T-cell (primary cell): ENCODE results near the gene MSLN. TPM values are rescaled to one million over a fixed set of nuclear protein-coding genes. Genes with fewer than 3 reads are reported as not detected.

Source experiments
- ATAC-seq, 4 experiments: fragments of 200-7000 bp in 3 of 4; fragments of 150-1000 bp in 1 of 4; cut with Tn5 transposase; replicated peaks in 1 of 4; 1 replicate in 3 of 4; 2 replicates in 1 of 4; pipeline ENCODE4 v1.10.0; 2021; ENCODE audit warnings: moderate library complexity in 3 of 4, mild to moderate bottlenecking in 2 of 4, moderate number of reproducible peaks in 1 of 4
- CTCF ChIA-PET, 2 donors: fragments of 300-600 bp; sonication (Branson Sonifier 250); formaldehyde crosslinking; loops; one replicate each; lab custom pipeline; 2022; ENCODE audit warnings: antibody characterized with exemption in 2 of 2; lab: Charles Lee
- POLR2A ChIA-PET, 2 donors: fragments of 300-600 bp; sonication (Branson Sonifier 250); formaldehyde crosslinking; loops; one replicate each; lab custom pipeline; 2022; ENCODE audit warnings: antibody characterized with exemption in 2 of 2; lab: Charles Lee
- DNase-seq, 35 experiments: peaks; one replicate each; pipeline versions ENCODE4 v3.0.0 to v3.0.0-alpha.2; 2013 to 2023
- H3K27ac ChIP-seq: one replicate; pipeline ENCODE4 v1.5.1; 2013; ENCODE audit warnings: low read length
- H3K27me3 ChIP-seq, 2 experiments: replicated peaks in 1 of 2; 1 replicate in 1 of 2; 2 replicates in 1 of 2; pipeline versions ENCODE4 v1.6.1 to v1.7.0; 2013; ENCODE audit warnings: low read length in 1 of 2, mixed read lengths in 1 of 2; ENCODE audit not compliant: control insufficient read depth in 2 of 2, insufficient read depth in 2 of 2; ENCODE audit errors: extremely low read depth in 1 of 2
- H3K36me3 ChIP-seq, 2 donors: 1 replicate in 1 of 2; 2 replicates in 1 of 2; pipeline versions ENCODE4 v1.6.1 to v1.7.0; 2013; ENCODE audit warnings: low read length in 1 of 2; ENCODE audit not compliant: control insufficient read depth in 2 of 2, insufficient read depth in 1 of 2; ENCODE audit errors: extremely low read depth in 1 of 2
- H3K4me1 ChIP-seq, 2 experiments: 1 replicate in 1 of 2; 2 replicates in 1 of 2; pipeline versions ENCODE4 v1.6.1 to v1.7.0; 2013; ENCODE audit warnings: low read length in 2 of 2, mixed read lengths in 1 of 2; ENCODE audit not compliant: insufficient read depth in 2 of 2, control insufficient read depth in 1 of 2; ENCODE audit errors: extremely low read depth in 1 of 2
- H3K4me3 ChIP-seq, 2 donors: 1 replicate in 1 of 2; 2 replicates in 1 of 2; pipeline versions ENCODE4 v1.5.1 to v1.7.0; 2013; ENCODE audit warnings: mild to moderate bottlenecking in 2 of 2, low read length in 1 of 2, moderate library complexity in 1 of 2; ENCODE audit not compliant: control insufficient read depth in 1 of 2; ENCODE audit errors: extremely low read depth in 1 of 2
- H3K9me3 ChIP-seq: 2 replicates; pipeline ENCODE4 v1.7.0; 2013
- H3K27ac Mint-ChIP-seq, 2 donors: one replicate each; pipeline ENCODE4 v1.8.0; 2020 to 2021; ENCODE audit warnings: mild to moderate bottlenecking in 2 of 2, mixed read lengths in 2 of 2
- H3K27me3 Mint-ChIP-seq, 2 donors: one replicate each; pipeline ENCODE4 v1.8.0; 2021 to 2022; ENCODE audit warnings: mixed read lengths in 2 of 2
- H3K36me3 Mint-ChIP-seq: one replicate; pipeline ENCODE4 v1.8.0; 2021; ENCODE audit warnings: mixed read lengths
- H3K4me1 Mint-ChIP-seq, 3 donors: one replicate each; pipeline ENCODE4 v1.8.0; 2020 to 2022; ENCODE audit warnings: mixed read lengths in 3 of 3, mild to moderate bottlenecking in 1 of 3
- H3K4me3 Mint-ChIP-seq, 3 donors: one replicate each; pipeline ENCODE4 v1.8.0; 2020 to 2022; ENCODE audit warnings: mild to moderate bottlenecking in 3 of 3, mixed read lengths in 3 of 3, moderate library complexity in 3 of 3
- H3K9me3 Mint-ChIP-seq, 3 donors: one replicate each; pipeline ENCODE4 v1.8.0; 2020 to 2022; ENCODE audit warnings: mixed read lengths in 3 of 3
- WGBS: methylation state at CpG from one replicate; pipeline ENCODE4 v1.1.5; 2013; ENCODE audit warnings: missing lambda C conversion rate; ENCODE audit not compliant: insufficient coverage; 5-methylcytosine and 5-hydroxymethylcytosine counted together
- total RNA-seq, 35 experiments: library from RNA in 6 of 35; stranded (reverse) in 6 of 35; fragments of 120-200 nt in 1 of 35; gene quantifications; one replicate each; pipeline versions ENCODE4 v1.2.1 to v1.2.4 and lab custom pipeline; 2013 to 2026

MSLN gene
- total RNA-seq, 5 donors from 2014 or later (not counting 1 experiment from before 2014, with no cell fraction given): 0.55 to 0.60 TPM; not detected in 3

- Mint-ChIP-seq H3K27ac (no peak overlapping the region), H3K4me3 (no peak overlapping the region), H3K4me1 (peaks cover 0 to 6% (median 4%) of the 10 kb centered on the region in 3 donors), H3K9me3 (no peaks in the 10 kb centered on the region), H3K36me3 (peaks cover 12% of the 10 kb centered on the region), H3K27me3 (no peaks in the 10 kb centered on the region)
- peaks cover 0 to 4% of the 10 kb centered on the region in 2 experiments for H3K4me1 ChIP-seq
- H3K27me3 ChIP-seq: no peaks in the 10 kb centered on the region
- no peaks in the 10 kb centered on the region for H3K9me3 ChIP-seq
- no peak overlapping the region for H3K27ac ChIP-seq
- 93% methylated on average over 30 of the region's 34 CpGs for WGBS
- DNase-seq (peak in 7 of 35 experiments; percentile 34 to 61 (median 45)), ATAC-seq (peak in 3 of 4 experiments; percentile 47 to 61 (median 49))
- CTCF ChIA-PET: no interaction called here
- POLR2A ChIA-PET: no interaction called here
- H3K4me3 ChIP-seq: no peak overlapping the region
- H3K36me3 ChIP-seq: peaks cover 23 to 47% of the 10 kb centered on the region in 2 donors
Measured at GRCh38 chr16:733382-734207, 26.9 kb upstream of the MSLN start.

DNA sequence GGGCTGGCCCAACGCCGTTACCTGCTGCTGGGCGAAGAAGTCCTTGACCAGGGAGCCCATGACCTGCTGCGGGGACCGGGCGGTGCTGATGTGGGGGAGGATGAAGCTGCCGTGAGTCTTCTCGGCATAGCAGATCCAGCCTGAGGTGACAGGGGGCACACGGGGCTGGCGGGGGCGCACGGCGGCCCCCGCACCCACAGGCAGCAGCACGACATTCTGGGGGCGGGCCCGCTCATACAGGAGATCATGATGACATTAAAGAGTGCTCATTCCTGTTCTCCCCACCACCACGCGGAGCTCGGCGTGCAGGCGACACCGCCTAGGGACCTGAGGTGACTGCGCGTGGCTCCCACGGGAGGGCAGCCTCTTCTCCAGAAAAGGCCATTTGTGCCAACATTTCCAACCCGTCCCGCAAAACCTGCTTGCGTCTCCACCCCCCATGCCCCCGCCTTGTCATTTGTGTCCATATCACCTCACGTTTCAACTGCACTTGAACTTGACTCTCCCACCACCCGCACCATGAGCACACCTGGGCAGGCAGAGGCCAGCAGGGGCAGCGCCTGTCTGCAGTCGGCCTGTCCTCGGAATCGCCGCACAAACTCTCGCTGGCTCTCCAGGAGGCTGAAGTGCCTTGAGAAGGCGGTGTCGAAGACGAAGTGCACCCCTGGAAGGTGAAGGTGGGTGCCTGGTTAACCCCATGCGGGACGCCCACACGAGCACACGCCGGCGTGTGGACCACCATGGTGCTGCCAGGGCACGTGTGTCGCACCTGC, 26.1 kb upstream of the MSLN start:
- no peaks in the 10 kb centered on the region for H3K27me3 Mint-ChIP-seq
- ChIA-PET CTCF (no interaction called here), POLR2A (no interaction called here)
- no peak for ATAC-seq
- H3K4me3 Mint-ChIP-seq: no peak overlapping the region
- Histone ChIP-seq H3K27me3 (no peaks in the 10 kb centered on the region), H3K4me1 (peaks cover 0 to 1% of the 10 kb centered on the region in 2 experiments), H3K36me3 (peaks cover 23 to 47% of the 10 kb centered on the region in 2 donors), H3K4me3 (no peak overlapping the region), H3K27ac (no peak overlapping the region), H3K9me3 (no peaks in the 10 kb centered on the region)
- no peak overlapping the region for H3K27ac Mint-ChIP-seq
- H3K4me1 Mint-ChIP-seq: peaks cover 0 to 8% (median 7%) of the 10 kb centered on the region in 3 donors
- WGBS: 94% methylated on average over 43 of the region's 49 CpGs
- DNase-seq: no peak
- no peaks in the 10 kb centered on the region for H3K9me3 Mint-ChIP-seq
- H3K36me3 Mint-ChIP-seq: peaks cover 12% of the 10 kb centered on the region

GRCh38 chr16:734981-735881, 25.3 kb upstream of the MSLN start:
- Histone ChIP-seq H3K27ac (no peak overlapping the region), H3K9me3 (no peaks in the 10 kb centered on the region), H3K36me3 (peaks cover 20 to 47% of the 10 kb centered on the region in 2 donors), H3K4me1 (peaks cover 0 to 9% of the 10 kb centered on the region in 2 experiments), H3K4me3 (no peak overlapping the region), H3K27me3 (no peaks in the 10 kb centered on the region)
- Mint-ChIP-seq H3K4me1 (peaks cover 0 to 14% (median 12%) of the 10 kb centered on the region in 3 donors), H3K36me3 (peaks cover 12% of the 10 kb centered on the region), H3K27me3 (no peaks in the 10 kb centered on the region), H3K27ac (no peak overlapping the region), H3K9me3 (no peaks in the 10 kb centered on the region), H3K4me3 (no peak overlapping the region)
- ATAC-seq (no peak), DNase-seq (no peak)
- CTCF ChIA-PET: interaction anchor here in 1 of 2 donors (0.6 kb wide), 1 partner anchor 1126 kb away, joined by 5 read pairs; no protein-coding TSS in a partner anchor
- WGBS: 95% methylated on average over 24 of the region's 25 CpGs
- POLR2A ChIA-PET: no interaction called here

GRCh38 chr16:735982-736453, 24.5 kb upstream of the MSLN start:
- Mint-ChIP-seq H3K4me1 (peaks cover 0 to 14% (median 12%) of the 10 kb centered on the region in 3 donors), H3K27ac (no peak overlapping the region), H3K4me3 (no peak overlapping the region), H3K27me3 (no peaks in the 10 kb centered on the region), H3K9me3 (no peaks in the 10 kb centered on the region), H3K36me3 (peaks cover 12% of the 10 kb centered on the region)
- ChIA-PET POLR2A (no interaction called here), CTCF (no interaction called here)
- Histone ChIP-seq H3K4me3 (no peak overlapping the region), H3K9me3 (no peaks in the 10 kb centered on the region), H3K36me3 (peaks cover 20 to 47% of the 10 kb centered on the region in 2 donors), H3K4me1 (peaks cover 0 to 14% of the 10 kb centered on the region in 2 experiments), H3K27me3 (no peaks in the 10 kb centered on the region), H3K27ac (no peak overlapping the region)
- WGBS: 43% methylated on average over 7 of the region's 13 CpGs
- ATAC-seq: no peak
- DNase-seq: no peak

- peaks cover 0 to 15% (median 14%) of the 10 kb centered on the region in 3 donors for H3K4me1 Mint-ChIP-seq
- H3K27me3 Mint-ChIP-seq: no peaks in the 10 kb centered on the region
- Histone ChIP-seq H3K36me3 (peaks cover 20 to 46% of the 10 kb centered on the region in 2 donors), H3K27ac (no peak overlapping the region), H3K9me3 (no peaks in the 10 kb centered on the region), H3K27me3 (no peaks in the 10 kb centered on the region), H3K4me1 (peaks cover 0 to 19% of the 10 kb centered on the region in 2 experiments), H3K4me3 (no peak overlapping the region)
- no peak overlapping the region for H3K27ac Mint-ChIP-seq
- WGBS: 98% methylated on average over 25 of the region's 29 CpGs
- no peak overlapping the region for H3K4me3 Mint-ChIP-seq
- H3K9me3 Mint-ChIP-seq: no peaks in the 10 kb centered on the region
- ATAC-seq: no peak
- H3K36me3 Mint-ChIP-seq: peaks cover 12% of the 10 kb centered on the region
- no peak for DNase-seq
- POLR2A ChIA-PET: no interaction called here
- CTCF ChIA-PET: no interaction called here
Measured at GRCh38 chr16:736936-737481, 23.5 kb upstream of the MSLN start.
